HG03460 (cell line): ENCODE results near the gene TCF12.
"Not testable (repeated sequence)": the region's sequence is repeated elsewhere in the genome, so short reads cannot be mapped to it uniquely, and the experiment has no call there.

Source experiments
- ATAC-seq: cut with Tn5 transposase; IDR thresholded peaks from one replicate; pipeline ENCODE4 v1.9.1; 2021; ENCODE audit not compliant: unreplicated experiment

Gene TCF12

DNA sequence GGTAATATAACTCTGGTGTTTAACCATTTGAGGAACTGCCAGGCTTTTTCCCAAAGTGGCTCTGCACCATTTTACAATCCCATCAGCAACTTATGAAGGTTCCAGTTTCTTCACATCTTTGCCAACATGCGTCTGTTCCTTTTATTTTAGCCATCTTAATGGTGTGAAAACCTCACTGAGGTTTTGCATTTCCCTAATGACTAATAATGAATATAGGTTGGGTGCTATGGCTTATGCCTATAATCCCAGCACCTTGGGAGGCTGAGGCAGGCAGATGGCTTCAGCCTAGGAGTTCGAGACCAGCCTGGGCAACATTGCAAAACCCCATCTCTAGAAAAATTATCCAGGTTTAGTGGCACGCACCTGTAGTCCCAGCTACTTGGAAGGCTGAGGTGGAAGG lies 210.6 kb downstream of the TCF12 start:
- no peak for ATAC-seq

DNA sequence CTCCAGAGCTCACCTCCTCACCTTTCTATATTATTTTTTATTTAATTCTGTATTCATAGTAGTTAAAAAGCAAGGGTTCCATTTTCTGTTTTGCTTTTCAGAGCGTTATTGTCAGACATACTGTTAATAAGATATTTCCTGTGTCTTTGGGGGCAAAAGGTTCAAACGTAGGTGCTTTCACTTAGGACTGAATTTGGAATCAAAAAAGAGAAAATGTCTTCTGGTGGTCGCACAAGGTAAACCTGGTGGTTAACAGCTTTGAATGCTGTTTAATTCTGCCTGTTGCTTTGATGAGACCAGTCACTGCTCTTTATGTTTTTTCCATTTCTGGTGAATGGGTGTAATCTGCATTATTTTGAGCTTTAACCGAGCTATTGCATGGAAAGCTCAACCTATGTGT lies 212.5 kb downstream of the TCF12 start:
- ATAC-seq: no peak

DNA sequence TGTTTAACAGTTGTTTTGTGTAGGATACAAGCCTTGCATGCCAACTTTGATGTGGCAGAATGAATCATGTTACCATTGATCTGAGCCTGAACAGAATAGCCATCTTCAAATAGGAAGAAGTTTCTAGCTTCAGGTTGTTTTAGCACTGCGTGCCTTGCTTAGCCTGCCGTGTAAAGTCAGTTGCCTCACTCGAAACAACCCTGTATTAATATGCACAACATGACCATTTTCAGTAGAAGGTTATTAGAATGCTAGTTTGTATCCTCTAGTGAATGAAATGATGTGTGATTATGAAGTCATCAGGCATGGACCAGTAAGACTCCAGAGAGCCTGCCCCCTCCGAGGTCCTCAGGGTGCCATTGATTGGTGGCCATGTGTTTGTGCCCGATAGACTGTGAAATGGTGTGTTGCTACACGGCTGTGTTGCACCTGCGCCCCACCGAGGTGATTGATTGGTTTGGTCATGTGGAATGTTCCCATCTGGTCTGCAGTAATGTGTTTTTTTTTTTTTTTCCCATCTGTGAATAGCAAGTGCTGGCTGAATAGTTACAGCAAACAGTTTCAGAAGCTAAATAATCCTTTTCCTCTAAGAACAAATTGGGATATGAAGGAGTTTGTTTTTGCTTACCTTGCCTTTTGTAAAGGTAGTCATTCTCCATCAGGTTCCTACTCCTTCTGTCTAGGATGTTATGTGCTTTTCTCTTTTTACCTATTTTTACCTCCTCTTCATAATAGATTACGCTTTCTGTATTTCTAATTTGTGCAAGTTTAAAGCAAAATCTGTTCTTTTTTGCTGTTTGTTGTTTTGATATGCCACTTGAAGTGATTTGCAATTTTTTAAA lies 214.9 kb downstream of the TCF12 start:
- no peak for ATAC-seq

DNA sequence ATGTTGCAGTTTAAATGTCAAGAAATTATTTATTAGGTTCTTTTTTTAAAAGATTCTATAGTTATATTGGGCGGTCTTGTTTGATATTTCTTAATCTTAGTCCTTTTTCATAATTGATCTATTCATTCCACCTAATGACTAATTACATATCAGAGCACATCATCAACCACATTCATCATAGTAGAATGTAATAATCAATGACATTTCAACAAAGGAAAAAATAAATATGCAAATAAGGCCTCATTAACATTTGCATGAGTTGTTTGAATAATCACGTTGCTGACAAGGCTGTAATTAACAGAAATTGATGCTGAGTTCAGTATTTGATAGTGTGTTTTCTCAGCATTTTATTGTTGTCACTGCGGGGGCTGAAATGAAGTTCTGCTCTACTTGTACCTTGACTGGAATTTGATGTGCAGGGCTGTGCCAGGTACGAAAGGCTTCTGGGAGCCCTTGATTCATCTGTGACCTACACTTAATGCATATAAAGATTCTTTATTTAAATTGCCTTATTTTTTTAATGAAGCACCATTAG lies 215.7 kb downstream of the TCF12 start:
- no peak for ATAC-seq

DNA sequence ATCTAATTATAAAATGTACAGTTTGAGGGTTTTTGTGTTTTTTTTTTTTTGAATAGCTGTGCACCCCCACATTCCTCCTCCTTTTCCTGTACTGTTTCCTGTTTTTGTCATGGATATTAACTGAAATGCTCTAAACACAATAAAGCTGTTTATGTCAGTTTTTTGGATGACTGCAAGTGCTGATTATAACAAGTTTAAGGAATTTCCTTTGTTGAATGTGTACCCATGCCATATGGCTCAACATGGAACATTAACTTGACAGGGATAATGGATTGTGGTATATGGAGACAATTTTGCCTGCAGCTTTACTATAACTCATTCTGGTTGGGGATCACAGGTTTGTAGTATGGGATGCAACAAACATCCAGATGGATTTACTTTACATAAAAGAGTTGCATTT lies 216.4 kb downstream of the TCF12 start:
- no peak for ATAC-seq

DNA sequence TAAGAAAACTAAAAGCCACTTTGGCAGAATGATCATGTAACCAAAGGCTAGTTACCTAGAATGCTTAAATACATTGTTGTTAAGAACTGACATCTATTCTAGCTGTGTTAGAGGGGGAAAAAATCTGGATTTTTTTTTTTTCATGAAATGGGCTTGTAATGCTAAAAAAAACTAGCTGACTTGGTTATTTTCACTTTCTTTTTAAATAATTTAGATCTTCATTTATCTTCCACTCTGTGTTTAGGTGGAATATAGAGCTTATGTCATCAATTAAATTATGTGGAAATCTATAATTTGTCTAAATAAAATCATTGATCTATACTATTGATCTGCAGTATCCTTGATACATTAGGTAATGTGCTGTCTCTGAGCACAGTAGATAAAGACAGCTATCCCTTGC lies 217.4 kb downstream of the TCF12 start:
- no peak for ATAC-seq

DNA sequence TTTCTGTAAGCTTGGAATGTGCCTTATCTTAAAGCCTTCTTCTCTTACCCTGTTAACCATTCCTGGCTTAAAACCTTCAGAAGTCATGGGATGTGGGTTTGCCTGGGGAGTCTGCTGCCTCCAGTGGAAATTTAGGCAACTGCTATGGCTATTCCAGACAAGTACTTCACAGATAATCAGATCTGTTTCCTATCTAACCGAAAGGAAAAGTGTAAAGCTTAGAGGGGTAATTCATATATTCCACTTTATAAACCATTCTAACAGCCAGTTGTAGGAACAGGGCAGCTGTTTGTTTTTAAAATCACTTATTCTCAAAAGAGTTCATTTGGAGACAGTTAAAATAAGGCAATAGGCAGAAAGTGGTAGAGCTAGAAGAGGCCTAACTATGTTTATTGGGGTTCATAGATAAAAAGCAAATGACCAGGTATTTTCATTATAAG lies 219.9 kb downstream of the TCF12 start:
- no peak for ATAC-seq

DNA sequence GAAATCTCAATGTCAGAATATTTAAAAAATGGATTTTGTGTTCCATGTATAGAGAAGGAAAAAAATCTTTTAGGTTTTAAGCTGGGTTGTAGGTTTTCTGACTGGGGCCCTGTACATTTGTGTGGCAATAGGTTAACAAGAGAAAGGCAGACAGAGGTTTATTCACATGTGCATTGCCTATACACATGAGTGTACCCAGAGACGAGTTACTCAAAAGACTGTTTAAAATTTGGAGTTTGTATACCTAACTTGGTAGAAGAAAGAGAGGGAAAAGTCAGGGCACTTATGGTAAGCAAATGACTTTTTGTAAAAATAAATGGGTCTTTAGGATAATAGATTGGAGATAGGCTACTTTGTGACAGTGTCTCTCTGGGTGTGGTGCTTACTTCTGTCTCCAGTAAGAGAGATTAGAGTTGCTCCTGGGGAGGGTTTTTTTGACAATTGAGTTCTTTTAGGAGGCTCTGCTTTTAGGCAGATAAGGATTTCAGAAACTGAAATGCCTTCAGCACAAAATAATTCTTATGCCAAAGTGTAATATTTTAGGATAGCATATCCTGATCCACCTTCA lies 225.2 kb downstream of the TCF12 start:
- no peak for ATAC-seq

DNA sequence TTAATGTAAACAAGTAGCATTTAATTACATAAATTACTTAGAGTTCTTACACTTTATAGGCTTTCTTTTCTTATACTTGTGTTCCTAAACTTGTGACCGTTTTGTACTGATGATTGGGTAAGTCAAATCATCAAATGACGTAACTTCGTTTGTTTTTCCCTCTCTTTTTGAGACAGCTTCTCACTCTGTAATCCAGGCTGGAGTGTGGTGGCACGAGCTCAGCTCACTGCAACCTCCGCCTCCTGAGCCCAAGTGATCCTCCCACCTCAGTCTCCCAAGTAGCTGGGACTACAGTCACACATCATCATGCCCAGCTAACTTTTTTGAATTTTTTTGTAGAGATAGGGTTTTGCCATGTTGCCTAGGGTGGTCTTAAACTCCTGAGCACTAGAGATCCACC lies 226.0 kb downstream of the TCF12 start:
- no peak for ATAC-seq

DNA sequence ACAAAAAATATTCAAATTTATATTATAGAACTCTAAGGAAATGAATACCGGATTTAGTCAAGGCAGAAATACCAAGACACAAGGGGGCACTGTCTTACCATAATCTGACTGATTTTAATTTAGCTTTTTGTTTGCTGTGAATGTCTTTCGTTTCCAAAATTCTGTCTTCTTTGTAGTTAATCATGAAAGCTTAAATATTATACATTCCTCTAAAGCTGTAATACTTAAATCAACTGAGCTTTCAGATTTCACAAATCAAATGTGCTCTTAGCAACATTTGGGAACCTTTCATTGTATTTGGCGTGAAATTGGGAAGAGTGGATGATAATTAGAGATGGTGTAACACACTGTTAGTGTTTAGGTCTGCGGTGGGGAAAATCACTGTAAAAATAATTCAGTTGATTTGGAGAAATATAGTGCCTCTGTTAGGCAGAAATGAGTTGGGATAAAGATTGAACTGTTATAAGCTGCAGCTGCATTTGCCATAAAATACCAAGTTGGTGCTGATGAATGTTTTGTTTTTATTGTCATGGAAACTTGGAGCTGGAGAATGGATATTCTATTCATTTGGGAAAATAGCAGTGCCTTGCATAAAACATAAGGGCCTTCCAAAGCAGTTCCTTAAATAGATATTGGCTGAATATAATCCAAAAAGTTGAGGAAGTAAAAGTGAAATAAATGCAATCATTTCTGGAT lies 228.2 kb downstream of the TCF12 start:
- ATAC-seq: no peak

DNA sequence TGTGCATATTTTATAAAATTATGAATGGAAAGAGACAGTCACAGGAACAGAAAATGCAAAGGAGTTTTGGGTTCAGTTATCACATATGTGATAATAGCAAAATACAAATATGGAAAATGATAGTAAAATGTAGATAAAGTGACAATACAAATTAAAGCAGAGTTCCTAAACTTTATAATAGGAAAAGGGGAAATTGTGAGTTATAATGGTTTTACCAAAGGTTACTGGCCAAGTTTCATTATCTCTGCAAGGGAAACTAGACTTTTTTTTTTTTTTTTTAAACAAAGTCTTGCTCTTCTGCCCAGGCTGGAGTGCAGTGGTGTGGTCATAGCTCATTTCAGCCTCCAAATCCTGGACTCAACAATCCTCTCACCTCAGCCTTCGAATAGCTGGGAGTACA lies 229.2 kb downstream of the TCF12 start:
- ATAC-seq: no peak

DNA sequence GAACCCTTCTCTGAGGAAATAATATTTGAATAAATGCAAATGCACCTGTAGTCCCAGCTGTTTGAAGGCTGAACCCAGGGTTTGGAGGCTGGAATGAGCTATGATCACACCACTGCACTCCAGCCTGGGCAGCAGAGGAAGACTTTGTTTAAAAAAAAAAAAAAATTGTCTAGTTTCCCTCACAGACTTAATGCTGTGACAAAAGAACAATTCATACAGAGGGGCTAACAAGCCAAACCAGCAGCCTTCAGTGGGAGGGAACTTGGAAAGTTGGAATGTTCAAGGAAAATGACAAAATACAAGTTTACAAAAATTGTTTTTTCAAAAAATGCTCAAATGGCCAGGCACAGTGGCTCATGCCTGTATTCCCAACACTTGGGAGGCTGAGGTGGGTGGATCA lies 229.8 kb downstream of the TCF12 start:
- no peak for ATAC-seq

DNA sequence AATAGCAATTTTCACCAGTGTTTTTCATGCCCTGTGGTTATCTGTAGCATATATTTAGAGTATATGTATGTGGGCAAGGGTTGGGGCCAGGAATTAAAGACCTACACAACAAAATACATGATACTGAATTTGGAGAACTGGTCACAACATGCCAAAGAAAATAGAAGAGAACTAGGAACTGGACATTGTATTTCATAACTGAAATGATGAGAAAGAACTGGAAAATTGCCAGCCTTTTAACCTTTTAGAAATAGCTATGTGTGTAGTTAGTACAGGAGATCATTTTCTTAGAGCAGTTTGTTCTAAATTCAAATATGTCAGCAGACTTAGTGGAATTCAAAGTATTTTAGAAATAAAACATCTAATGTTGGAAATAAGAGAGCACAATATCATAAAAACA lies 230.8 kb downstream of the TCF12 start:
- ATAC-seq: no peak

DNA sequence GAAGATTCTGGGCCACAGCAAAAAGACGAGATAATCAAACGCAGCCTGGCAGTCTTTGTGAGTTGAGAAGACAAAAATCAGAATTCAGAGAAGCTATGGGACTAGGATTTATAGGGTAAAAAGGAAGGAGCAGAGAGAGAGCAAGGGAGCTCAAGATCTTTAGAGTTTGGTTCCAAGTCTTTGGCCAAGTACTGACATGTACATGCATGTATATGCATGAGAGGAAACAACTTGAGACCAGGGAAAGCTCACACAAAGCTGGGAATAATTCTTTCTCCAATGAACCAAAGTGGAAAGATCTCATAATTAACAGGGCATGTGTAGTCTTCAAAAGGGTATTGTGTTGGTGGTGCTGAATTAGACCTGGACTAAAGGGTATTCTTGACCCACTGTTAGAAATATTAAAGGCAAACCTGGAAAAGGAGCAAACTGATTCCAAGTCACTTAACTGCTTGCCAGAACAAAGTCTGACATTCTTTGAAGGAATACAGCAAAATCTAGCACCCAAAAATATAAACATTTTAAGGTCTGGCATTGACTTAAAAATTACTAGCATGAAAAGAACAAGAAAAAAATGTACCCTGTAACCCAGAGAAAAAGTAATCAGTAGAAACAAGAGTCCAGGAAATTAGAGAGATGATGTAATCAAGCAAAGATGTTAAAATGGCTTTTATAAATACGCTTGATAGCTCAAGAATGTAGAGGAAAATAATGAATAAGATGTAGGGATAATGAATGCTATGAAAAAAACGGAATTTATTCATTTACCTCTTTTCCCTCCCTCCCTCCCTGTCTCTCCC lies 231.8 kb downstream of the TCF12 start:
- no peak for ATAC-seq

DNA sequence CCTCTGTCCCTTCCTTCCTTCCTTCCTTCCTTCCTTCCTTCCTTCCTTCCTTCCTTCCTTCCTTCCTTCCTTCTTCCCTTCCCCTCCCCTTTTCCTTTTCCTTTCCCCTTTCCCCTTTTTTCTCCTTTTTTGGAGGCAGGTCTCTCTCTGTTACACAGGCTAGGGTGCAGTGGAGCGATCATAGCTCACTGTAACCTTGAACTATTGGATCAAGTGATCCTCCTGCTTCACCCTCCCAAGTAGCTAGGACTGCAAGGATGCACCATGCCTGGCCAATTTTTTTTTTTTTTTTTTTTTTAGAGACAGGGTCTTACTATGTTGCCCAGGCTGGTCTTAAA lies 232.4 kb downstream of the TCF12 start:
- not testable (repeated sequence) for ATAC-seq

DNA sequence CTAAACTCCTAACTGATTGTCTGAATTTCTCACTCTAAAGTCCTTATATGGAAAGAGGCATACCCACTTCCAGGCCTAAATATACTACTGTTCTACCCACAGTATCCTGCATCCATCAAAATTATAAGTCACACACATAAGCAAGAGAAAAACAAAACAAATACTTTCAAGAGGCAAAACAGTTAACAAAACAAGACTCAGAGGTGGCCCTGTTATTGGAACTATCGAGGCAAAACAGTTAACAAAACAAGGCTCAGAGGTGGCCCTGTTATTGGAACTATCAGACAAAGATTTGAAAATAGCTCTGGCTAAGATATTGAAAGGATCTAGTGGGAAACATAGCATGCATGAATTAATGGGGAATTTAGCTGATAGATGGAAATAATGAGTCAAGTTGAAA lies 233.7 kb downstream of the TCF12 start:
- no peak for ATAC-seq

DNA sequence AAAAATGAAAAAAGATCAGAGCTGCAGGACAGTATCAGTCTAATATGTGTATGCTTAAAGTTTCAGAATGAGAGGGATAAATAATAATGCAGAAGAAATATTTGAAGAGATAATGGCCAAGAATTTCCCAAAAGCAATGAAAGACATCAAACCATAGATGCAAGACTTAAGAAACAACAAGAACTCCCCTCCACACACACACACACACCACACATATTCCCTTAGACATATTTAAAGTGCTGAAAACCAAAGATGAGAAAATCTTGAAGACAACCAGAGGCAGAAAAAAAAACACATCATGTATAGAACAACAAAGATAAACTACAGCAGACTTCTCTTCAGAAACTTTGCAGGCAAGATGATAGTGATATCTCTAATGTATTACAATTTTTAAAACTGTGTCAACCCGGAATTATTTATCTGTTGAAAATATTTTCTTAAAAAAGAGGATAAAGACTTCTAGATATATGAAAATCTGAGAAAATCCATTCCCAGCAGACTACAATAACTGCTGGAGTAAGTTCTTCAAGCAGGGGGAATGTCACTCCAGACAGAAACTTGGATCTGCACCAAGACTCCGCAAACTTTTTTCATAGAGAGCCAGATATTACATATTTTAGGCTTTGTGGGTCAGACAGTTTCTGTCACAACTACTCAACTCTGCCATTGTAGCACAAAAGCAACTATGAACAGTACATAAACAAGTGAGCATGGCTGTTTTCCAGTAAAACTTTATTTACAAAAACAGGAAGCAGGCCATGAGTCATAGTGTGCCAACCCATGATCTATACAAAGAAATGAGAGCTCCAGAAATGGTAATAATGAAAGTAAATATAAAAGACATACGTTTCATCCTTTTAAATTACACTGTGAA lies 234.5 kb downstream of the TCF12 start:
- no peak for ATAC-seq

DNA sequence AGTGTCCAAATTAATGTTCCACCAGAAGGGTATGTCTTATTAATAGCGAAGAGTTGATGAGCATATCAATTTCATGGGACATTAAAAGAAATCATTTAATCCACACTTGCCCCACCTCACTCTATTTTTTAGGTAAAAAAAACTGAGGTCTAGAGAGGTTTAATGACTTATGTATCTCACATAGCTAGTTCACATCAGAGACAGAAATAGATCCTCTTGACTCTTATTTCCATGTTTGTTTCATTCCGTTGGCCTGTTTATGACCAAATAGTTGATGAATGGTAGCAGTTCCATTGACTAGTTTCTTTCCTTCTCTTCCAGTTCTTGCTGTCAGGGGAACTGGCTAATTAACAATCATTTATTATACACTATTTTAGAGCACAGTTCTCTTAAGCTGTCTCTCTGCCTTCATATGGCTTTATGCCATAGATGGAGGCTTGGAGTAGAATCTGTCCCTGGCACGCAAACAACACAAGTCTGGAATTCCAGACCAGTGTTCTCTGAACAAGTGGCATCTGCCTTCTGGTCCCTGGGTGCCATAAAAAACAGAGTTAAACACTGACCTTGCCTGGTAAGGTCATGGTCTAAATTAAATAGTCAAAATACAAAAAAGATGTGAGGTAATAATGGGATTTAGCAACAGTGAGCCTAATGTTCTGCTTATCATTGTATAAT lies 237.9 kb downstream of the TCF12 start:
- ATAC-seq: no peak

DNA sequence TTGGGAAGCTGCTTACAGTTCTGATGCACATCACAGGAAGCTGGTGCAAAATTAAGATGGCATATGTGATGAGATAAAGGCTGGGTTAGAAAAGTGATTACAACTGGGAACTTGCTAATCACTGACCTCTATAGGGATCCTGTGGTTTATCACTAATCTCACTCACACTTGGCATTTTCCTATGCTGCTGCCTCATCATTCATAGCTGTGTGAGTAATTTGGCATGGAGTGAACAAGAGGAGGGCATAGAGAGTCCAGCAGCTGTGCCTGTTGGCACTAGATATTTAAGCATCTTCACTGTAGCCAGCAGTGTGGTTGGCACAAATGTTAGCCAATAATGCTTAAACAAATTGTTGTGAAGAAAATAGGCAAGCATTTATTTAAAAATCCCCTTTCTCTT lies 240.1 kb downstream of the TCF12 start:
- ATAC-seq: no peak
